ENCODE data around the gene CDHR2.
"Not testable (repeated sequence)": the region's sequence is repeated elsewhere in the genome, so short reads cannot be mapped to it uniquely, and the experiment has no call there.

The CDHR2 gene

DNA sequence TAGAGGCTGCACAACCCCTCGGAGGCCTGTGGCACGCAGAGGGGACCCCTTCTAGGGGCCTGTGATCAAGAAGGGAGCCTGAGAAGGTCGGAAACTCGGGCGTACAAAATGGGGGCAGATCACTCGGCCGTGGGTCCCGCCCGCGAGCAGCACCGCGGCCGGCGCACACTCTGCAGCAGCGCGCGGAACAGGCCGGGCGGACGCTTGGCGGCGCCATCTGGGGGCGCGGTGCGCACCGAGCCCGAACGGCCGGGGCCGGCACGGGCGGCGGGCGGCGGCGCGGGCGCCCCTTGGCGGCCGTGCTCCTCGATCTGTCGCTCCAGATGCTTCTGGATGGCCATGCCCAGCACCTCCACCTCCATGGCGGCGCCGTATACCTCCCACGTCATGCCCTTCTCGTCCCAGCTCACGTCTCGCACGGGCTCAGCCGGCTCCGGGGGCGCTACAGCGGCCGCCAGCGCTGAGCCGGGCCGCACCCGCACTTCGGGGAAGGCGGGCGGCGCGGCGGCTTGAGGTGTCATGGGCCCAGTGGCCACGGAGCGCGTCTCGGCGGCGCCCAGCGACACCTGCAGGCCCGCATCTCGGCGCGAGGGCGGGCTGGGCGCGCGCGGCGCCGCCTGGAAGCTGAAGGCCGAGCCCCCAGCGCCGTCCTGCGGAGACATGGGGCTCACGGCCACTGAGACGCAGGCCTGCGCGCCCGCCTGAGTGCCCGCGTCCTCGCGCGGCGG lies 47.7 kb downstream of the CDHR2 start:
- no peak for DNase-seq (ENCODE audit: low spot score)

DNA sequence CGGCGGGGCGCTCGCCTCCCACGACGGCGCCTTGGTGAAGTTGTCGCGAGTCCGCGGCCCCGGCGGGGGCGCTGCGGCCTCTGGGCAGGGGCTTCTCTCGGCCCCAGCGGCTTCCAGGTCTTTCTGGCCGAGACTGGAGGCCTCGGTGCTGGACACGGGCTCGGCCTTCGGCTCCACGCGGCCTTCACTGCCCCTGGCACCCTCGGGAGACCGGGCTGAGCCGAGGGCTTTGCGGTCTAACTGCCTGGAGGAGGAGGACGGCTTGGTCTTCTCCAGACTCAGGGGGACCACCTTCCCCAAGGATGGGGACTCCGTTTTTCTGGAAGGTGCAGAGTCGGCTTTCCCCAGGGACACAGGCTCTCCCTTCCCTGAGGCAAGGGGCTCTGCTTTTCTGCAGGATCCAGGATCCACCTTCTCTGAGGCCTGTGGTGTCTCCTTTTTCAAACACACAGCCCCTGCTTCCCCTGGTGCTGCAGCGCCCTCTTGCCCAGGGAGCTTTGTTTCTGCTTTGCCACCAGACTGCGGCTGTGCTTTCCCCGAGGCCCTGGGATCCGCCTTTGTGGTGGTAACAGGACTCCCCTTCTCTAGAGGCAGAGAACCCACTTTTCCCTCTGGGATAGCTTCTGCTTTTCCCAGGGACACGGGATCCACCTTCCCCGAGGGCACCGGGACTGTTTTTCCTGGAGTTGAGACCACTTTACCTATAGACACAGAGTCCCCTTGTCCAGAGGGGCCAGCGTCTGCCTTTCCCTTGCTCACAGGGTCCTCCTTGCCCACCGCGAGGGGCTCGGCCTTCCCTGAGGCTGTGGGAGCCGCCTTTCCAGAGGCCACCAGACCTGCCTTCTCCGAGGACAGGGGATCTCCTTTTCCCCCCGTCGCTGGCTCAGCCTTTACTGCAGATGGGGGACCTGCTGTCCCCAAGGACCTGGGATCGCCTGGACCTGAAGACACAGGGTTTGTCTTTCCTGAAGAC lies 48.6 kb downstream of the CDHR2 start:
- no peak for DNase-seq (ENCODE audit: low spot score)

DNA sequence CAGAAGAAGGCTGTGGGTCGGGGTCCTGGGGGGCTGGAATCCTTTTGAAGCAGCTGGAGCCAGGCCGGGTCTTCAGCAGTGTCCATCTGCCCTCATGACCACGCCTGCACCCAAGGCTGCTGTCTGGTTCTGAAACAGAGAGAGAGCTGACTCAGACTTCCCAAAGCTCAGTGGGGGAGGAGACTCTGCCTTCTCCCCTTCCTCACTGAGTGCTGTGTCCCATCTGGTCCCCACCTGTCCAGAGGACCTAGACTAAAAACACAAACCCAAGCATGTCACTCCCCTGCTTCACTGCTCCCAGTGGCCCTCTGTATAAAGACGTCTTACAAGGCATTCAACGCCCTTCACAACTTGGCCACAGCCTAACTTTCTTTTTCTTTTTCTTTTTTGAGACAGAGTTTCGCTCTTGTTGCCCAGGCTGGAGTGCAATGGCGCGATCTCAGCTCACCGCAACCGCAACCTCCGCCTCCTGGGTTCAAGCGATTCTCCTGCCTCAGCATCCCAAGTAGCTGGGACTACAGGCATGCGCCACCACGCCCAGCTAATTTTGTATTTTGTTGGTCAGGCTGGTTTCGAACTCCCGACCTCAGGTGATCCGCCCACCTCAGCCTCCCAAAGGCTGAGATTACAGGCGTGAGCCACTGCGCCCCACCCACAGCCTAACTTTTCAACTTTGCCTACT lies 50.7 kb downstream of the CDHR2 start:
- DNase-seq (ENCODE audit: low spot score): not testable (repeated sequence)

DNA sequence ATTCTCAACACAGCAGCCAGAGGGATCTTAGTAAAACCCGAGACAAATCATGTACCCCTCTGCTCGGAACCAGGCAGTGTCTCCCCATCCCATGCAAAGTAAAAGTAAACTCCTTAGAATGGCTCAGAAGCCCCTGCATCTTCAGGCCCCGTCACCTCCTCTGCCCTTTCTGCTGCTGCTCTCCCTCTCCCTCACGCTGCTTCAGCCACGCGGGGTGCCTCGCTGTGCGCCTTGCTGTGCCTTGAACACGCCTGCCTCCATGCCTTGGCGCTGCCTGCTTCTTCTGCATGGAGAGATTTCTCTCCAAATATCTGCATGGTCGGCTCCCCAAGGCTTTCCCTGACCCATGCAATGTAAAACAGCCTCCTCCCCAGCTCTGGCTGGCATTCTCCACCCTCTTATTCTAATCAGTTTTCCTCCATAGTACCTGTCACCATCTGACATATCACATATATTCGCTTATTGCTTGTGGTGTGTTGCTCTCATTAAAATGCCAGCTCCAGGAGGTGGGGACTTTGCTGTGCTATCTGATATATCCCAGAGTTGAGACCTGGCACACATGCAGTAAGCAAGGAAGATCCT lies 52.9 kb downstream of the CDHR2 start:
- DNase-seq (ENCODE audit: low spot score): peak; percentile 65

DNA sequence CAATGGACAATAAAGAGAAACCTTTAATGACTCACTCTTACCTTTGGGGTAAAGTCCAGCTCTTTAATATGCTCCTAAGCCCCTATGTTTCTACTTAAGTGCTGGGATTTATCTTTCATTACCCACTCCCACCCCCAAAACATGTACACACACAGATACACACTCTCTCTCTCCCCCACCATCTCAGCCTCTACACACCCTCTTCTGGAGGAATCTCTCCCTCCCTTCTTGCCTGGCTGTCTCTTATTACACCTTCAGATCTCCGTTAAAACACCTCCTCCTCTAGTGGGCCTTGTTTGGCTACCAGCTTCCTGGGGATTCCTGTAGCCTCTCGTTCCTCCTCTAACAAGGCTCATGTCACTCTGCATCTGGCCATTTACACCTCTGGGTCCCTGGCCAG lies 53.9 kb downstream of the CDHR2 start:
- no peak for DNase-seq (ENCODE audit: low spot score)

DNA sequence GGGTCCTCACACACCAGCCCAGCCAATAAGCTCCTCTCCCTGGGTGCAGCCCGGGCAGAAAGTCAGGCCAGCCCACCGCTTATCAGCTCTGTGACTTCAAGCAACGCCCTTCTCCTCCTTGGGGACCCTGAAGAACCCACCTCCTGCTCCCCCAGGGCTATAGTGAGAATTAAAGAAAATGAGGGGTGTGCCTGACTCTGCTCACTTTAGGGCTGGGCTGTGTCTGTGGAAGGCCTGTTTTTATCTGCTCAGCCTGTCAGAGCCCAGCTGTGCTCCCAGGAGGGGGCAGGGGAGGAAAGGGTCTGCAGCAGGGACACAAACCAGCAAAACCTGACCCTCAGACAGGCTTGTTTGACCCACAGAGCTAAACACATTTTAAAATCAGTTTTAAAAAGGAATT lies 56.9 kb downstream of the CDHR2 start:
- DNase-seq (ENCODE audit: low spot score): no peak

DNA sequence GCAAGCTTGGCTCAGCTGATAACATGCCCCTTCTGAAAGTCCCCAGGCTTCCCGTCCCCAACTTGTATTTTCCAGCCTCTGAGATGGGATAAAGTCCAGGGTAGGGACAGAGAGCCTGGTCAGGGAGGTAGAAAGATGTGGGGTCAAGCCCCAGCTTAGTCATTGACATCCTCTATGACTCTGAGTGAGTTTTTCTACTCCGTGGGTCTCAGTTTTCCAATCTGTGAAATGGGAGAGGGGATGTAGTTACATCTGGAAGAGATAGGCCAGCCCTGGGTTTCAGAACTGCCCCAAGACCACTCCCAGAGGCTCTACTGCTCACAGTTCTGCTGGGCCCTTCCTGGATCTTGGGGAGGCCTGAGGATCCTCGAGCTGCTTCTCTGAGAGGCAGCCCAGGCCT lies 57.7 kb downstream of the CDHR2 start:
- DNase-seq (ENCODE audit: low spot score): no peak

DNA sequence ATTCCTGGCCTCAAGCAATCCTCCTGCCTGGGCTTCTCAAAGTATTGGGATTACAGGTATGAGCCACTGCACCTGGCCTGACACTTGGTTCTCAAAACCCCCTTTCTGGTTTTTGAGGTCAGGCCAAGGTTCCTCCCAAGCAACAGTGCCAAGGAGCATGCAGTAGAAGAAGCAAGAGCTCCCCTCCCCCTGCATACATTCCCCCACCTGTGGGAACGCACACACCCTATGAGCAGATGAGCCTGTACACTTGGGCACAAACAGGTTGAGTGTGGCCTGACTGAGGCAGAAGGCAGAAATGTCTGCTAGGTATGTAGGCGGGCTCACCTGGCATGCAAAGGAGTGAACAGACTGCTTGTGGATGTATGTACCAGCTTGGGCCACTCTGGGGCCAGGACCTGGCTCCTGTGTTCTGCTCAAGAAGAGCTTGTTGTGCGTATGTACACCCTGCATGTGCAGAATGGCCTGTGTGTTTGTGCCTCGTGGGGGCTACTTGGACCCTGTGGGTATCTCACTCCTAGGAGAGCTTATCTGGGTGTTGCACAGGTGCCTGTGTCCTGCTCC lies 59.1 kb downstream of the CDHR2 start:
- DNase-seq (ENCODE audit: low spot score): no peak

DNA sequence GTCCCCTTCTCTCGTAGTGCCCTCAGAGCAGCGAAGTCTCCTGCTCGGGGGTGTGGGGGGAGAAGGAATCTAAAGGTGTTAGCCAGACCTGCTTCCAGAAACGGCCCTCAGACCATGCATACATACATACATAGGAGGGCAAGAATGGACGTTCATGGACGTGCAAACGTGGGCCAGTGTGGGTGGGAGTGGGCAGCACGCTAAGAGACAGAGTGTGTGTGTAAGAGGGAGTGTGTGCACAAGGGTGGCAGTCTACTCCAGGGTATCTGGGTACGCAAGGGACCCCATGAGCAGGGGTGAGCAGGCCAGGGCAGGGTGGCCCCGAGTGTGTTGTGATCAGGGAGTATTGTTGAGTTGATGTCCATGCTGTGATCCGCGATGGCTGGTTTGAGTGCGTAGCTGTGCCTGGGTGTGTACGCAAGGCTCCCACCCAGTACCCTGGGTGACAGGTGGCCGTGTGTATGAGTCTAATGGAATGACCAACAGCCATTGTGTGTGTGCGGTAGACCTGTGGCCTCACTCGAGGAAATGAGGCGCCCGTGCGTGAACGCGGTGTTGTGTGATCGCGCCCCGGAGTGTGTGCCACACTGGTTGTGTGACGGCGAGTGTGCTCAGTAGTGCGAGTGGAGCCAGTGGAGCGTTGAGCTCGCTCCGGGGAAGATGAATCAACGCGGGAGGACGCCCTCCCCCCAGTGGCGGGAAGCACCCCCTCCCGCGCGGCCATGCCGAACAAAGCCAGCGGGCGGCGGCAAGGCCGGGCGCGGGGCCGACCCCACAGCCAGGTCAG lies 60.0 kb downstream of the CDHR2 start:
- DNase-seq (ENCODE audit: low spot score): no peak

DNA sequence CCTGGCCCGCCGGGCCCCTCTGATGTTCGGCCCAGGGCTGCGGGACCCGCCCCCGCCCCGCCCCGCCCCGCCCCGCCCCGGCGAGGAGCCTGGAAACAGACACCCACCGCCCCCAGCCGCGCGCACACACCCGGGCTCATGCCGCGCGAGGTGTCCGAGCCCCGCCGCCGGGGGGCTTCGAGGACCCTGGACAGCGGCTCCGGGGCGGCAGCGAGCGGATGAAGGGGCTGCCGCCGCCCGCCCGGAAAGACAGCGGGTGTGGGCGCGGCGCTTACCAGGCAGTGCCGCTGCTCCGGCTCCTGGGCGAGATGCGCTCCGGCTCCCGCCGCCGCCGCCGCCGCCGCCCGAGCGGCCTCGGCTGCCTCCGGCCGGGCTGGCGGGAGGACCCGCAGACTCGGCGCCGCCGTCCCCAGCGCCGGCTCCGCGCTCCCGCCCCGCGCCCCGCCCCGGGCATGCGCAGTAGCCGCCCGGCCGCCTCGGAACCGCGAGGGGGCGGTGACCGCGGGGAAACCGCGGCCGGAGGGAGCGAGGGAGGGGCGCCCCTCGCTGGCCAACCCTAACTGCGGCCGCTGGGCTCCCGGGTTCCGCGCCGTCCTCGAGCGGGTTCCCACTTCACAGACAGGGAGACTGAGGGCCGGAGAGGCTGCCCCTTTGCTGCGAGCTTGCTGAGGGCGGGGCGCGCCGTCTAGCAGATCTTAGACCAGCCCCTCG lies 60.7 kb downstream of the CDHR2 start, which contains the start of gene GPRIN1:
Gene GPRIN1, minus strand, starts transcription at position 433 of the 711 bp plus-strand sequence. CDS start 10,322 bp downstream, outside the sequence.
- DNase-seq (ENCODE audit: low spot score): peak; percentile 98

DNA sequence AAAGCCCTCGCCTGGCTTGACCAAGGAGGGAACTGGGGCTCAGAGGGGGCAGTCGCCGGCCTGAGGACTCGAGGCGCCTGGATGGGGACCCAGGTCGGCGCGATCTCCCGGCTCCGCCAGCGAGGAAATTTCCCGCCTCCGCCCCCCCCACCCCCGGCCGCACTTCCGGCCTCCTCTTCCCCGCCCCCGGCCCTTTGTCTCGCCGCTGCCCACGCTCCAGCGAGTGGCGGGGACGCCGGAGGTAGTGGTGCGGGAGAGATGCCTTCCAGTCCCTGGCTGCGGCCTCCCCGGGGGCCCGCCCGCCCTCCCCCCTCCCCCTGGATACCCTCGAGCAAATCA lies 61.3 kb downstream of the CDHR2 start:
- DNase-seq (ENCODE audit: low spot score): peak; percentile 80

DNA sequence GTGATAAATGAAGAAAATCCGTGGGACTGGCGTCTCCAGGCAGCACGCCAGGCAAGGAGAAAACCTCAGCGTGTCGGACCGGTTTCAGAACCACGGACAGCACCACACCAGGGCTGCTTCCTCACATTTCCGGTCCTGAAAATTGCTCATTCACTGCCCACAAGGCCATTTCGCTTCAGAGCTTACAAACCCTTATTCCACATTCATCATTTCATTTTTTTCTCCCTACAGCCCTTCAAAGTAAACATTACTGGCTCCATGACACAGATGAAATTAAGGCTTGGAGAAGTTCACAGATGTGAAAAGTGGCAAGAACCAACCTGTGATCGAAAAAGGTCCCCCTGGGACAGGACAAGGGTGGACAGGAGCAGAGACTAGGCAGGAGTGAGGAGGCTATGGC lies 62.3 kb downstream of the CDHR2 start:
- DNase-seq (ENCODE audit: low spot score): no peak

DNA sequence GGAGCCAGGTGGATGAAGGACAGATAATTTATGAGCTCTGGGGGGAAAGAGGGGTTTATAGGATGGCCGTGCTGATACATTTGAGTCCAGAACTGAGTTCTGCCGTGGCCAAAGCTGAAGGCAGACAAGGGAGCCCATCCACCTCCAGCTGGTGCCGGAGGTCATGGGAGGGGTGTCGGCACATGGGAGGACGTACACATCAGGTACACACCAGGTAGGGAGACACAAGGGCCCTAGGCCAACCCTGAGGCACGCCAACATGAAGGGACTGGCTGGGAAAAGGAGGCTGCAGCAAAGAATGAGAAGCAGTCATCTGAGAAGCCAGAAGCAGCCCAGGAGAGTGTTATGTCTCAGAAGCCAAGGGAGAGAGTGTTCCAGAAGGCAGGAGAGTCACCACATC lies 62.9 kb downstream of the CDHR2 start:
- no peak for DNase-seq (ENCODE audit: low spot score)

DNA sequence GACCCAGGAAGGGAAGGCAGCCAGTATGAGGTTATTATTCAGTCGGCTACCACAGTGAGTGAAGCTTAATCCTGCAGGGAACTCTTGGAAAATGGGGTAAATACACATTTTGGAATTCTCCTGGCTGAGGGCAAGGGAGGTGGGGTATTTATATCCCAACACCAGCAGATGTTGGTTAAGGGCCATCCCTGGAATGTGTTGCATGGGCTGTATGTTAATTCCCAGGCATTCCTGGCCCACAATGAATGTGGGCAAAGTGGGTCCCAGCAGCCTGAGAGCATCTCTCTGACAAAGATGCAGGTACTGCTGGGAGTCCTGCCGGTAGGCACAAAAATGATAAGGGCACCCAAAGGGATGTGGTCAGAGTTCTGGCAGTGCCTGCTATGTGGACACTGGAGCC lies 63.7 kb downstream of the CDHR2 start:
- DNase-seq (ENCODE audit: low spot score): no peak

DNA sequence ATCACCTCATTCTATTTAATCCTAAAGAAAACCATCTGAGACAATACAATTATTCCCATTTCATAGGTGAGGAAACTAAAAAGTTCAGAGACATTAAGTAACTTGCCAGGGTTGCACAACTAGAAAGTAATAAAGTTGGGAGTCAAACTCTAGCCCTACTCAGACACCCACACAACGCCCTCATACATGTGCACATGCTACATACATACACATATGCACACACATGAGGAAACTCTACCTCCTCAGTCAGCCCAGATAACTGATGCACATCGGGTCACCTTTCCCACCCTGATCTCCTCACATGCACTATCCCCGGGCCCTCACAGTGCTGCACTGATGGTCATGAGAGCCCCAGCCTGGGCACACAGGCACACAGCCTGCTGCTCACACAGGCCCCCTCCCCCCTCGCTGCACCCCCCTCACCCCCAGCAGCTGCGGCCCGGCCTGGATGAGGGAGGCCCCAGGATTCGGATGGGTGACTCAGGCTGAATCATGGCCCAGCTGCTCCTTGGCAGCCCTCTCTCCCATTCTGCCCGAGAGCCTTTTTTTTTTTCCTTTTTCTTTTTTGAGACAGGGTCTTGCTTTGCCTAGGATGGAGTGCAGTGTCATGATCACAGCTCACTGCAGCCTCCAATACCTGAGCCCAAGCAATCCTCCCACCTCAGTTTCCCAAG lies 65.8 kb downstream of the CDHR2 start:
- no peak for DNase-seq (ENCODE audit: low spot score)

DNA sequence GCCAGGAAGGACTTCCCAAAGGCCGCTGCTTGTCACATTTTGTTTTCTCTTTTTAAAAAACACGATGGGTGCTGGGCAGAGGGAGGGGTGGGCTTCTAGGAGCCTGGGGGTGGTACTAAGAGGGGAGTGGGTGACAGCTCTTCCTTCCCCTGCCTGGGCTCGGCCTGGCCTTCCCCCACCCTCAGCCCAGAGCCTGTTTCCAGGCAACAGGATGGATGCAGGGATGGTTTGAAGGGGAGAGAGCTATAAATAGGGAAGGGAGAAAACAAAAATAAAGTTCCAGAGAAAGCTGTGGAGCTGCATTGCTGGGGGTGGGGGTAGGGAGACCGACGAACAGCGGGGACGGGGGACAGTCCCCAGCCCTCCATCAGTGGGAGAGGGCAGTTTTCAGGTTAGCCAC lies 67.4 kb downstream of the CDHR2 start:
- no peak for DNase-seq (ENCODE audit: low spot score)

DNA sequence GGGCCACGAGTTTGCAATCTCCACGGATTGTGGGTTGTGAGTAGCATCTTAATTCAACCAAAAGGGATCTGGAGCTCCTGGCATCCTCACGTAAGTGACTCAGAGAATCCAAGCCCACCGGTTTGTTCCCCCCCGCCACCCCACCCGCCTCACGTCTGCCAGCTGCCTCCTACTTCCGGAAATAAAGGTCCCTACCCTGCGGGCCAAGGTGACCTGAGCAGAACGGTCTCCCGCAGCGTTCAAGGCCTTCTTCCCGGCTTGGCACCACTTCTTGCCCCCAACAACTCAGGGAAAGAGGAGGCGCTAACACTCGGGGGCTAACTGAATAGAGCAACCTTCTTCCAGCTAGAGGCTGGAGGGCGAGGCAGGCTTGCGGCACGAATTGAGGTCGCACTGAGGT lies 69.6 kb downstream of the CDHR2 start:
- no peak for DNase-seq (ENCODE audit: low spot score)

DNA sequence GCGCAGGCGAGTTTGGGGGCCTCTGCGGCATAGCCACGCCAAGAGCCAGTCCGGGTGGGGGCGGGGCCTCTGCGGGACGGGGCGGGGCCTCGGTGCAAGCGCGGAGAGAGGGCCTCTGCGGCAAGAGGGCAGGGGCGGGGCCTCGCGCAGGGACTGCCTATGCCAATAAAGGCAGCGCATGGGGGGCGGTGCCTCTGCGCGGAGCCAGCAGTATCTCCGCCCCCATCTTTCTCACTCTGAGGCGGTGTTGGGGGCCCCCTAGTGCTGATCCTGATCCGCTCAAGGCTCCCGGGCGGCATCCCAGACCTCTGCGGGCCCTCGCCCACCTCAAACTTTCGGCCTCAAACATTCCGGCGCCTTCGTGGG lies 70.0 kb downstream of the CDHR2 start:
- DNase-seq (ENCODE audit: low spot score): peak; percentile 89

DNA sequence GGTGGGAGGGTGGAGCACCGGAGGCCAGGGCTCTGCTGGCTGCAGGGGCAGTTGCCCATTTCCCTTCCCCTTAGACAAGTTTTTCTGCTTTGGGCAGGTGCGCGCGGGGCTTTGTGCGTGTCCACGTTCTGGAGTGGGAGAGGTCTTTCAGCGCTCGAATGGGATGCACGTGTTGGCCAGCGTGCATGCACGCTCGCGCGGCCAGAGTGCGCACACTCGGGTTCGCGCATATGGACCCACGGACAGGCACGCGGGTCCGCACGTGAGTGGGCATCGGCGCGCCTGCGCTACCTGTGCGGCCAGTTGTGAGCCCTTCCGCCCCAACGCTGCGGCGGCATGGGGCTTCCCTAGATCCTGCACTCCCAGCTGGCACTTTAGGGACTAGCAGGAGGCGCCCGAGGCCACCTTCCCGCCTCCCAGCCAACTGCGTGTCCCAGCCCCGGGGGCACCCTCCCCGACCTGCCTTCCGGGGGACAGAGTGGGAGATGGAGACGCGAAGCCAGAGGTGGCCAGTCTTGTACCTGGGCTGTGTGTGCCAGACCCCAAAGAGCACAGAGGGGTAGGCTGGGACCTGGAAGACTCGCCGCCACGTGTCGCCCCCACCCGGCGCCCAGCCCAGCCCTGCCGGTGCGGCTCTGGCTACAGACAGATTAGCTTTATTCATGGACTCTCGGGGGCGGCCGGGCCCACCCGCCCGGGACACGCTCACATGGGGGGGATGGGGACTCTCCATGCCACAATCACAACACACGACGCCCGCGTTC lies 70.6 kb downstream of the CDHR2 start:
- no peak for DNase-seq (ENCODE audit: low spot score)
